ENCODE data around the gene CENPA. TPM values are rescaled to one million over a fixed set of nuclear protein-coding genes. Genes with fewer than 3 reads are reported as not detected.

CENPA gene
- polyA plus RNA-seq, 2 donors, result 3.6 to 5.4 TPM

DNA sequence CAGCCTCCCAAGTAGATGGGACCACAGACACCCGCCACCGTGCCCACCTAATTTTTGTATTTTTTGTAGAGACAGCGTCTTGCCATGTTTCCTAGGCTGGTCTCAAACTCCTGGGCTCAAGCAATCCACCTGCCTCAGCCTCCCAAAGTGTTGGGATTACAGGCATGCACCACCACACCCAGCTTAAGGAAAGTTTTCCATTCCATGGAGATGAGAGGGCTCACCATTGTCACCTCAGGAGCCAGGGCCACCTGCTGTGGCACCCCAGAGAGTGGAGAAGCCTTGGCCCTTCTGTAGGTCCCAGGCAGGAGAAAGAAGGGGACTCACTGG lies 17.1 kb upstream of the CENPA start:
- Histone ChIP-seq H3K36me3 (ENCODE audit: control insufficient read depth in 2 of 2, insufficient read depth in 2 of 2, low read length in 1 of 2) (no peaks in the 10 kb centered on the region), H3K27me3 (ENCODE audit: control insufficient read depth in 1 of 2, insufficient read depth in 2 of 2, low read length in 2 of 2) (no peaks in the 10 kb centered on the region), H3K9me3 (ENCODE audit: control insufficient read depth in 2 of 2, insufficient read depth in 1 of 2, low read depth in 1 of 2, low read length in 1 of 2) (no peaks in the 10 kb centered on the region), H3K27ac (ENCODE audit: low read depth in 2 of 2, low read length in 1 of 2) (peak overlapping the region; percentile 89 to 97), H3K4me3 (ENCODE audit: low read depth in 1 of 2, low read length in 2 of 2) (no peak overlapping the region), H3K4me1 (ENCODE audit: control insufficient read depth in 2 of 2, insufficient read depth in 2 of 2, low read length in 1 of 2) (peaks cover 30 to 45% of the 10 kb centered on the region in 2 donors)
- WGBS, 2 donors, result 97 to 99% methylated on average over 3 of the region's 3 CpGs

DNA sequence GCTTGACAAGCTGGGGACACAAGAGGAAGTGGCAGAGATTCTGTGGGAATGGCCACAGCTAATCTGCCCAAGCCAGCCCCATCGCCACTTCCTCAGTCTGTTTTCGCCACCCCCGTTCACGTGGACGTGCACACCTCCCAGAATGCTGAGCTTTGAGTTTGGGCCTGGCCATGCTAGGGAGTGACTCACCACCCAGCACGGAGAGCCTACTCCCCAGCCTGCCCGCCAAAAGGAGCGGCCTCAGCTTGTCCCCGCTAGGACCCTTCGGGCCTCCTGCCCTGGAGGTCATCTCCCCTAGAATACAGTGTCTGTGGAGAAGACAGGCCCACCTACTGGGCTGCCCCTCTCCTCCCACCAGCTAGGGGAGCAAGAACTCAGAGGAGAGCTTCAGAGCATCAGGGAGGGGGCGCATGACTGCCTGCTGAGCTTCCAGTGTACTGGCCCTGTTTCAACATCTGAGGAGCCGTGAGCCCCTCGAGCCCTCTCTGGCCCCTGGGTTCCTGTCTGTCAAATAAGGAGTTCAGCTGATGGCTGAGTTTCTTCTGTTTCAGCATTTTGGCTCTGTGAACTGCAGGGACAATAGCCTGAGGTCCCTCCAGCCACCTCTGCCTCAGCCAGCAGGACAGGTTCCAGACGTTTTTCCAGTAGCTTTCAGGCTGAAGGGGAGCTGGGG lies 16.6 kb upstream of the CENPA start:
- H3K27me3 ChIP-seq (ENCODE audit: control insufficient read depth in 1 of 2, insufficient read depth in 2 of 2, low read length in 2 of 2), result no peaks in the 10 kb centered on the region
- no peaks in the 10 kb centered on the region for H3K36me3 ChIP-seq (ENCODE audit: control insufficient read depth in 2 of 2, insufficient read depth in 2 of 2, low read length in 1 of 2)
- peaks cover 30 to 45% of the 10 kb centered on the region in 2 donors for H3K4me1 ChIP-seq (ENCODE audit: control insufficient read depth in 2 of 2, insufficient read depth in 2 of 2, low read length in 1 of 2)
- peak overlapping the region; percentile 89 to 97 for H3K27ac ChIP-seq (ENCODE audit: low read depth in 2 of 2, low read length in 1 of 2)
- no peaks in the 10 kb centered on the region for H3K9me3 ChIP-seq (ENCODE audit: control insufficient read depth in 2 of 2, insufficient read depth in 1 of 2, low read depth in 1 of 2, low read length in 1 of 2)
- WGBS, 2 donors, result 28 to 31% methylated on average over 14 of the region's 14 CpGs
- H3K4me3 ChIP-seq (ENCODE audit: low read depth in 1 of 2, low read length in 2 of 2), result no peak overlapping the region

DNA sequence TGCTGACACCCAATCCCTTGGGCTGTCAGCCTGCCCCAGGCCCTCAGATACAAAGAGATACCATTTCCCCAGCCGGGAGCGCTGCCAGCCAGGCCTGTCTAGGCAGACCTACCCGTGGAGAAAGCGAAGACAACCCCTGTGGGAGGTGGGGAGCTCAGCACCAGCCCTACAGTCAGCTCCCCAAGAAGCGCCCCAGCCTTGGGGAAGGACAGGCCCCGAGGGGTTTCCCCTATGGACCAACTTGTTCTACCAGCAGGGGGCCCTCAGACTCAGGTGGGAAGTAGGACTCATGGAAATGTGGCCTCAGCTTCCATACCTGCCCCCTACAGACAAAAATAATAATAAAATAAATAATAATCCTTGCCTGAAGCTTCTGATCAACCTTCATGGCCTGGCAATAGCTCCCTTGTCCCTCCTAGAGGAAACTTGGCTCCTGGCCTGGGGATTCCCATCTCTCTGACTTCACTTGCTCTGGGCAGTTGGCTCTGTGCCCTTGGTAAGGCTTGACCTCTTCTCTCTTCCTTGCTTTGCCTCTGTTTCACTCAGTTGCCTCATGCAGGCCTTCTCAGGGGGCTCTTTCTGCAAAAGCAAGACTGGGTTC lies 14.8 kb upstream of the CENPA start:
- Histone ChIP-seq H3K27me3 (ENCODE audit: control insufficient read depth in 1 of 2, insufficient read depth in 2 of 2, low read length in 2 of 2) (no peaks in the 10 kb centered on the region), H3K27ac (ENCODE audit: low read depth in 2 of 2, low read length in 1 of 2) (peak overlapping the region; percentile 77 to 97), H3K4me1 (ENCODE audit: control insufficient read depth in 2 of 2, insufficient read depth in 2 of 2, low read length in 1 of 2) (peaks cover 28 to 35% of the 10 kb centered on the region in 2 donors), H3K9me3 (ENCODE audit: control insufficient read depth in 2 of 2, insufficient read depth in 1 of 2, low read depth in 1 of 2, low read length in 1 of 2) (no peaks in the 10 kb centered on the region), H3K36me3 (ENCODE audit: control insufficient read depth in 2 of 2, insufficient read depth in 2 of 2, low read length in 1 of 2) (peaks cover 6 to 12% of the 10 kb centered on the region in 2 donors), H3K4me3 (ENCODE audit: low read depth in 1 of 2, low read length in 2 of 2) (no peak overlapping the region)
- WGBS, 2 donors, result 46 to 55% methylated on average over 6 of the region's 6 CpGs

DNA sequence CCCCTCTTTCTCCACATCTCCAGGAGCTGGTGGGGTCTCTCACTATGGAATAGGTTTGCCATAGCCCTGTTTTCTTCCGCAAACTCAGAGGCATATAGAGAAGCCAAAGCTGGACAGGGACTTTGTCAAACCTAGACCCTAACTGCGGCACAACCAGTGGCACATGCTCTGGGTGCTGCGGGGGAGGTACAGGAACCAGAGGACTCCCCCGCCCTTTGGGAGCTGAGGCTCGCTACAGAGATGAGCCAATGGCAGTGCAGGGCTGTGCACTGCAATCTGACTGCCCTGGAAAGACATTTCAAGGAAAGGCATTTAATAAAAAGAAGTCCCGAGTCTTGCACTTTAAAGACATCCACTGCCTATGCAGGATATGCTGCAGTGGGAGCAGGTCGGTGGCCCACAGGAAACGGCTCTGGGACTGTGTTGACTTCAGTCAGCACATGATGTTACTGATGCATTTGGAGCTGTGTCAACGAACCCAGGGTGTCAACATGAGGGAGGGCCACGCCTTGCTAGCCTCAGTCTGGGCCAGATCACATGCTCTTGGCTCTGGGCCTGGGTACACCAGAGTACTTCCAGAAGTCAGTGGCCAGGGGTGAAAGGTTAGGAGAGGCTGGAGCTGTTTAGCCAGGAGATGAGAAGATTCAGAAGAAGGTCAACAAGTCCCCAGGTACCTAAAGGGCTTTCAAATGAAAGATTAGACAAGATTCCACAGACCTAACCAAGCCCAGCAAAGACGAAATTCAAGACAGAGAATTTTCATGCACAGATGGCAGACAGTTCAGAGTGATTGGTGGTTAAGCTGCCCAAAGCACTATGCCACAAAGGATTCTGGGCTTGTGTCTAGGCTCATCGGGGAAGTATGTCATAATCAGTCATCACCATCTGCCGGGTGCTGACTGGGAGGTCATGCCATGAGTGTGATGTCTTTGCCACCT lies 13.5 kb upstream of the CENPA start:
- Histone ChIP-seq H3K4me1 (ENCODE audit: control insufficient read depth in 2 of 2, insufficient read depth in 2 of 2, low read length in 1 of 2) (peaks cover 26 to 30% of the 10 kb centered on the region in 2 donors), H3K9me3 (ENCODE audit: control insufficient read depth in 2 of 2, insufficient read depth in 1 of 2, low read depth in 1 of 2, low read length in 1 of 2) (no peaks in the 10 kb centered on the region), H3K36me3 (ENCODE audit: control insufficient read depth in 2 of 2, insufficient read depth in 2 of 2, low read length in 1 of 2) (peaks cover 6 to 20% of the 10 kb centered on the region in 2 donors), H3K27ac (ENCODE audit: low read depth in 2 of 2, low read length in 1 of 2) (peak overlapping the region; percentile 77 to 97), H3K4me3 (ENCODE audit: low read depth in 1 of 2, low read length in 2 of 2) (no peak overlapping the region), H3K27me3 (ENCODE audit: control insufficient read depth in 1 of 2, insufficient read depth in 2 of 2, low read length in 2 of 2) (no peaks in the 10 kb centered on the region)
- WGBS, 2 donors, result 29 to 38% methylated on average over 13 of the region's 13 CpGs

DNA sequence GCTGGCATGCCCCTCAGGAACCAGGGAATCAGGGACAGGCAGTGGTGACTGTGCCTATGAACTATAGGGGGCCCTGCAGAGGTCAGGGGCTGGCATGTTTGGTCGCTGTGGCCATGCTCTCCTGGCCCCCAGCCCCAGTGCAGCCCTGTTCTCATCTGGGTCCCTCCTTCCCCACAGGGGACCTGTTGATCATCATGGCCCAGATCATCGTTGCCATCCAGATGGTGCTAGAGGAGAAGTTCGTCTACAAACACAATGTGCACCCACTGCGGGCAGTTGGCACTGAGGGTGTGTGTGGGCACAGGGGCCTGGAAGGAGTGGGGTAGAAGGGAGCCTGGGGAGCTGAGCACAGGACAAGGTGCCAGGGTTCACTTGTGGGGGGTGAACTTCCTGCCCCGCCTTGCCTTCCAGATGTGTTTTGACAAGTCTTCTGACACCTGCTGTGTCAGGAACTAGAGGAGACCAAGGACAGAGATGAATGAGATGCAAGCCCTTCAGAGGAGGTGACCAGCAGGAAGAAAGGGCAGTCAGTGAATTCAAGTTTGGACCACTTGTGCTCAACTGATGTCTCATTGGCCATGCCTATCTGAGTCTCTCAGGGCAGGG lies 9.6 kb upstream of the CENPA start:
- no peak overlapping the region for H3K27ac ChIP-seq (ENCODE audit: low read depth in 2 of 2, low read length in 1 of 2)
- H3K4me3 ChIP-seq (ENCODE audit: low read depth in 1 of 2, low read length in 2 of 2), result no peak overlapping the region
- H3K36me3 ChIP-seq (ENCODE audit: control insufficient read depth in 2 of 2, insufficient read depth in 2 of 2, low read length in 1 of 2), result peaks cover 20 to 45% of the 10 kb centered on the region in 2 donors
- peaks cover 9 to 14% of the 10 kb centered on the region in 2 donors for H3K4me1 ChIP-seq (ENCODE audit: control insufficient read depth in 2 of 2, insufficient read depth in 2 of 2, low read length in 1 of 2)
- no peaks in the 10 kb centered on the region for H3K9me3 ChIP-seq (ENCODE audit: control insufficient read depth in 2 of 2, insufficient read depth in 1 of 2, low read depth in 1 of 2, low read length in 1 of 2)
- H3K27me3 ChIP-seq (ENCODE audit: control insufficient read depth in 1 of 2, insufficient read depth in 2 of 2, low read length in 2 of 2), result no peaks in the 10 kb centered on the region
- 80 to 88% methylated on average over 5 of the region's 5 CpGs for WGBS, 2 donors

DNA sequence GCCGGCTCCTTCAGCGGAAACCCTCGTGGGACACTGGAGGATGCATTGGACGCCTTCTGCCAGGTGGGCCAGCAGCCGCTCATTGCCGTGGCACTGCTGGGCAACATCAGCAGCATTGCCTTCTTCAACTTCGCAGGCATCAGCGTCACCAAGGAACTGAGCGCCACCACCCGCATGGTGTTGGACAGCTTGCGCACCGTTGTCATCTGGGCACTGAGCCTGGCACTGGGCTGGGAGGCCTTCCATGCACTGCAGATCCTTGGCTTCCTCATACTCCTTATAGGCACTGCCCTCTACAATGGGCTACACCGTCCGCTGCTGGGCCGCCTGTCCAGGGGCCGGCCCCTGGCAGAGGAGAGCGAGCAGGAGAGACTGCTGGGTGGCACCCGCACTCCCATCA lies 7.8 kb upstream of the CENPA start:
- H3K27me3 ChIP-seq (ENCODE audit: control insufficient read depth in 1 of 2, insufficient read depth in 2 of 2, low read length in 2 of 2), result no peaks in the 10 kb centered on the region
- H3K9me3 ChIP-seq (ENCODE audit: control insufficient read depth in 2 of 2, insufficient read depth in 1 of 2, low read depth in 1 of 2, low read length in 1 of 2), result no peaks in the 10 kb centered on the region
- no peak overlapping the region for H3K4me3 ChIP-seq (ENCODE audit: low read depth in 1 of 2, low read length in 2 of 2)
- peaks cover 0 to 2% of the 10 kb centered on the region in 2 donors for H3K4me1 ChIP-seq (ENCODE audit: control insufficient read depth in 2 of 2, insufficient read depth in 2 of 2, low read length in 1 of 2)
- peaks cover 20 to 45% of the 10 kb centered on the region in 2 donors for H3K36me3 ChIP-seq (ENCODE audit: control insufficient read depth in 2 of 2, insufficient read depth in 2 of 2, low read length in 1 of 2)
- no peak overlapping the region for H3K27ac ChIP-seq (ENCODE audit: low read depth in 2 of 2, low read length in 1 of 2)
- WGBS, 2 donors, result 94 to 95% methylated on average over 18 of the region's 18 CpGs

DNA sequence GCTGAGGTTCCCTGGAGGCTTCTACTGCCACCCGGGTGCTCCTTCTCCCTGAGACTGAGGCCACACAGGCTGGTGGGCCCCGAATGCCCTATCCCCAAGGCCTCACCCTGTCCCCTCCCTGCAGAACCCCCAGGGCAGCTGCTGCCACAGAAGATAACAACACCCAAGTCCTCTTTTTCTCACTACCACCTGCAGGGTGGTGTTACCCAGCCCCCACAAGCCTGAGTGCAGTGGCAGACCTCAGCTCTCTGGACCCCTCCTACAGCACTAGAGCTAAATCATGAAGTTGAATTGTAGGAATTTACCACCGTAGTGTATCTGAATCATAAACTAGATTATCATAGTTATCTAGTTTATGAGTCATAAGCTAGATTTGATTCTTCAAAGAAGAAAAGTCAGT lies 7.3 kb upstream of the CENPA start:
- WGBS, 2 donors, result 74 to 80% methylated on average over 3 of the region's 3 CpGs

DNA sequence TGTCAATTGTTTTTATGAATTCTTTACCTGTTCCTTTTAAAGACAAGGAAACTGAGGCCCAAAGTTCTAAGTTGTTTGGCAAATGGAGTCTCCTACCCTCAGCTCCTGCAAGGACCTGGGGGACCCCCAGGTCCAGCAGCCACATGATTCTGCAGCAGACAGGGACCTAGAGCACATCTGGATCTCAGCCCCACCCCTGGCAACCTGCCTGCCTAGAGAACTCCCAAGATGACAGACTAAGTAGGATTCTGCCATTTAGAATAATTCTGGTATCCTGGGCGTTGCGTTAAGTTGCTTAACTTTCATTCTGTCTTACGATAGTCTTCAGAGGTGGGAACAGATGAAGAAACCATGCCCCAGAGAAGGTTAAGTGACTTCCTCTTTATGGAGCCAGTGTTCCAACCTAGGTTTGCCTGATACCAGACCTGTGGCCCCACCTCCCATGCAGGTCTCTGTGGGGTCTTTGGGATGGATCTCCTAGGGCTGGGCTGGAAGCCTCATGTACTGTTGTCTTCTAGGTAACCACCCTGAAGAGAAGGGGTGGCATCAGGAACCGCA lies 5.6 kb upstream of the CENPA start:
- Histone ChIP-seq H3K36me3 (ENCODE audit: control insufficient read depth in 2 of 2, insufficient read depth in 2 of 2, low read length in 1 of 2) (peaks cover 20 to 41% of the 10 kb centered on the region in 2 donors), H3K27ac (ENCODE audit: low read depth in 2 of 2, low read length in 1 of 2) (no peak overlapping the region), H3K9me3 (ENCODE audit: control insufficient read depth in 2 of 2, insufficient read depth in 1 of 2, low read depth in 1 of 2, low read length in 1 of 2) (no peaks in the 10 kb centered on the region), H3K27me3 (ENCODE audit: control insufficient read depth in 1 of 2, insufficient read depth in 2 of 2, low read length in 2 of 2) (no peaks in the 10 kb centered on the region), H3K4me3 (ENCODE audit: low read depth in 1 of 2, low read length in 2 of 2) (no peak overlapping the region), H3K4me1 (ENCODE audit: control insufficient read depth in 2 of 2, insufficient read depth in 2 of 2, low read length in 1 of 2) (peaks cover 0 to 2% of the 10 kb centered on the region in 2 donors)
- WGBS, 2 donors, result 86 to 87% methylated on average over 4 of the region's 4 CpGs

More for the DNA sequence above, 7.3 kb upstream of the CENPA start:
- Histone ChIP-seq H3K36me3 (ENCODE audit: control insufficient read depth in 2 of 2, insufficient read depth in 2 of 2, low read length in 1 of 2) (peaks cover 20 to 45% of the 10 kb centered on the region in 2 donors), H3K27me3 (ENCODE audit: control insufficient read depth in 1 of 2, insufficient read depth in 2 of 2, low read length in 2 of 2) (no peaks in the 10 kb centered on the region), H3K9me3 (ENCODE audit: control insufficient read depth in 2 of 2, insufficient read depth in 1 of 2, low read depth in 1 of 2, low read length in 1 of 2) (no peaks in the 10 kb centered on the region), H3K4me3 (ENCODE audit: low read depth in 1 of 2, low read length in 2 of 2) (no peak overlapping the region), H3K4me1 (ENCODE audit: control insufficient read depth in 2 of 2, insufficient read depth in 2 of 2, low read length in 1 of 2) (peaks cover 0 to 2% of the 10 kb centered on the region in 2 donors), H3K27ac (ENCODE audit: low read depth in 2 of 2, low read length in 1 of 2) (no peak overlapping the region)

All from esophagus (tissue), 2 donors.